Mucosa of gallbladder (tissue), 1 donor: ENCODE results near the gene ANKRD36. TPM values are rescaled to one million over a fixed set of nuclear protein-coding genes. Genes with fewer than 3 reads are reported as not detected.
"Not testable (repeated sequence)": the region's sequence is repeated elsewhere in the genome, so short reads cannot be mapped to it uniquely, and the experiment has no call there.

ENCODE experiments used
- DNase-seq: peaks from one replicate; pipeline ENCODE4 v3.0.0-alpha.2; 2020; ENCODE audit warnings: low spot score
- total RNA-seq: library from RNA; stranded (reverse); gene quantifications from one replicate; pipeline ENCODE4 v1.2.1, GENCODE V29; 2021
- donor health status: DM: no; HTN: no; CAD: no.

The ANKRD36 gene
- total RNA-seq, 1 donor from 2014 or later, result 14.6 TPM

DNA sequence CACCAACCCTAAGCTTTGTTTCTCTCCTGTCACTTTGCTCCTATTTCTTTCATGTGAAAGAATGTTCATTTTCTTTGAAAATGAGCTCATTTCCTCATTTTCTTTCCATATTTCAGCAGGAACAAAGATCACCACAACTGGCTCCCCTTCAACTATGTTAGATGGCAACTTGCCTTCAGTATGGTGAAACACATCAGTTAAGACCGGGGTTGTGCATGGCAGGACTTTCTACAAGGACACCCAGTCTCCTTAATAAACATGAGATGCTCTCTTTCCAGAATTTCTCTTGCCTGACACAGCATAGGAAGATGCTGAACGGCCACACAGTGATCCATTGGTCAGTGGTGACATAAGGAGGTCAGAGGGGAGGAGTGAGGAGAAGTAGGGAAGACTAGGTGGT, 172.2 kb downstream of the ANKRD36 start:
- DNase-seq, result not testable (repeated sequence)

DNA sequence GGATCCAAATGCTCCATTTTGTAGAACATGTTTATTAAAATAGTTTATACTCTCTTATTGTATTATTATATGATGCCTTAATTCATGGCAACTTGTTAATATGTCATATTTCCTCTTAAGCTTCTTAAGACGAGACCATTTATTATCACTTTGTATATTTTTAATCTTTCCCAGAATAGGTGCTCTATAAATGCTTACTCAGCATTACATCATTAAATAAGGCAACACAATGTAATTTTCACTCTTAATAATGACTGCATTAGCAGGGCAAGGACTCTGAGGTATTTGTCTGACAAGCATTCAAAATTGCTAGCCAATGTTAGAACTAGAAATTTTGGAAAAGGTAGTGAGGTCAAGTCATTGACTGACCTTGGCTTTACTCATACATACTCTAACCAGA, 180.7 kb downstream of the ANKRD36 start:
- not testable (repeated sequence) for DNase-seq

Other genes with a start within 250 kb of the ANKRD36 start
- 42.3 TPM for gene SEMA4C, start 243.1 kb upstream of the ANKRD36 start, total RNA-seq
- gene FAM178B, start 126.6 kb upstream of the ANKRD36 start, total RNA-seq, result 0.92 TPM
- gene FAHD2B, start 18.3 kb upstream of the ANKRD36 start, total RNA-seq, result 12.7 TPM